Measurements from ENCODE around the gene CTNND1. TPM values are rescaled to one million over a fixed set of nuclear protein-coding genes. Genes with fewer than 3 reads are reported as not detected.
A peak's percentile ranks its signal among the peaks of the same experiment; 100 is the strongest.

CTNND1 gene
- total RNA-seq, 1 donor = 140 TPM

GRCh38 chr11:57735619-57736298 is 25.8 kb upstream of the CTNND1 start:
- TF ChIP-seq CTCF (IDR thresholded peaks at IDR 0.05; ENCODE audit: extremely low read depth, low read depth, low read length) = no peak
- peaks cover 16% of the 10 kb centered on the region for H3K36me3 ChIP-seq (ENCODE audit: insufficient read depth, low read length)
- no peaks in the 10 kb centered on the region for H3K9me3 ChIP-seq (ENCODE audit: low read depth, low read length)
- no peak overlapping the region for H3K4me3 ChIP-seq (ENCODE audit: insufficient read depth, low read length)
- no peaks in the 10 kb centered on the region for H4K20me1 ChIP-seq (ENCODE audit: insufficient read depth, low read length)
- no peaks in the 10 kb centered on the region for H3K27me3 ChIP-seq (ENCODE audit: insufficient read depth, low read length)
- no peak overlapping the region for H2AFZ ChIP-seq (ENCODE audit: low read length)
- H3K4me2 ChIP-seq (ENCODE audit: insufficient read depth, low read length) = no peak overlapping the region
- DNase-seq (ENCODE audit: insufficient read length, low spot score, missing footprints) = no peak
- H3K79me2 ChIP-seq (ENCODE audit: insufficient read depth, low read length) = peaks cover 40% of the 10 kb centered on the region
- no peak overlapping the region for H3K27ac ChIP-seq (ENCODE audit: low read depth, low read length)
- no peaks in the 10 kb centered on the region for H3K4me1 ChIP-seq (ENCODE audit: insufficient read depth, low read length)

- Histone ChIP-seq H3K4me3 (ENCODE audit: insufficient read depth, low read length) (peak within 1 kb of the TSS; percentile 98), H4K20me1 (ENCODE audit: insufficient read depth, low read length) (peaks cover 9% of the 10 kb centered on the region), H3K4me2 (ENCODE audit: insufficient read depth, low read length) (peak within 1 kb of the TSS; percentile 96), H3K9me3 (ENCODE audit: low read depth, low read length) (no peaks in the 10 kb centered on the region), H3K27me3 (ENCODE audit: insufficient read depth, low read length) (no peaks in the 10 kb centered on the region), H2AFZ (ENCODE audit: low read length) (peak within 1 kb of the TSS; percentile 97), H3K79me2 (ENCODE audit: insufficient read depth, low read length) (peaks cover 41% of the 10 kb centered on the region), H3K27ac (ENCODE audit: low read depth, low read length) (peak within 1 kb of the TSS; percentile 93), H3K36me3 (ENCODE audit: insufficient read depth, low read length) (peaks cover 44% of the 10 kb centered on the region), H3K4me1 (ENCODE audit: insufficient read depth, low read length) (peaks cover 10% of the 10 kb centered on the region)
- TF ChIP-seq CTCF (IDR thresholded peaks at IDR 0.05; ENCODE audit: extremely low read depth, low read depth, low read length) = no peak
- peak; percentile 98 for DNase-seq (ENCODE audit: insufficient read length, low spot score, missing footprints)
These were observed 20.2 kb upstream of the CTNND1 start, which contains the start of gene SELENOH for GRCh38 chr11:57741132-57742086. Gene SELENOH (plus strand): TSS chr11:57741491. CDS start chr11:57741596, 105 bp downstream.

- no peak for TF ChIP-seq CTCF (IDR thresholded peaks at IDR 0.05; ENCODE audit: extremely low read depth, low read depth, low read length)
- no peaks in the 10 kb centered on the region for H3K9me3 ChIP-seq (ENCODE audit: low read depth, low read length)
- H3K4me1 ChIP-seq (ENCODE audit: insufficient read depth, low read length) = peaks cover 10% of the 10 kb centered on the region
- H3K4me2 ChIP-seq (ENCODE audit: insufficient read depth, low read length) = peak overlapping the region; percentile 96
- H3K4me3 ChIP-seq (ENCODE audit: insufficient read depth, low read length) = peak overlapping the region; percentile 98
- peak overlapping the region; percentile 93 for H2AFZ ChIP-seq (ENCODE audit: low read length)
- peaks cover 38% of the 10 kb centered on the region for H3K79me2 ChIP-seq (ENCODE audit: insufficient read depth, low read length)
- no peak for DNase-seq (ENCODE audit: insufficient read length, low spot score, missing footprints)
- peaks cover 49% of the 10 kb centered on the region for H3K36me3 ChIP-seq (ENCODE audit: insufficient read depth, low read length)
- peaks cover 9% of the 10 kb centered on the region for H4K20me1 ChIP-seq (ENCODE audit: insufficient read depth, low read length)
- H3K27ac ChIP-seq (ENCODE audit: low read depth, low read length) = peak overlapping the region; percentile 93
- H3K27me3 ChIP-seq (ENCODE audit: insufficient read depth, low read length) = no peaks in the 10 kb centered on the region
These were observed 19.5 kb upstream of the CTNND1 start for GRCh38 chr11:57742087-57742452.

GRCh38 chr11:57744357-57744756 is 17.2 kb upstream of the CTNND1 start:
- H3K27me3 ChIP-seq (ENCODE audit: insufficient read depth, low read length) = no peaks in the 10 kb centered on the region
- H3K36me3 ChIP-seq (ENCODE audit: insufficient read depth, low read length) = peaks cover 33% of the 10 kb centered on the region
- H4K20me1 ChIP-seq (ENCODE audit: insufficient read depth, low read length) = peaks cover 9% of the 10 kb centered on the region

More at GRCh38 chr11:57744357-57744756, 17.2 kb upstream of the CTNND1 start:
- no peak overlapping the region for H3K27ac ChIP-seq (ENCODE audit: low read depth, low read length)
- no peak overlapping the region for H3K4me2 ChIP-seq (ENCODE audit: insufficient read depth, low read length)
- no peak overlapping the region for H3K4me3 ChIP-seq (ENCODE audit: insufficient read depth, low read length)
- H3K9me3 ChIP-seq (ENCODE audit: low read depth, low read length) = no peaks in the 10 kb centered on the region
- H3K4me1 ChIP-seq (ENCODE audit: insufficient read depth, low read length) = peaks cover 10% of the 10 kb centered on the region
- TF ChIP-seq CTCF (IDR thresholded peaks at IDR 0.05; ENCODE audit: extremely low read depth, low read depth, low read length) = no peak
- H2AFZ ChIP-seq (ENCODE audit: low read length) = no peak overlapping the region
- peaks cover 33% of the 10 kb centered on the region for H3K79me2 ChIP-seq (ENCODE audit: insufficient read depth, low read length)
- DNase-seq (ENCODE audit: insufficient read length, low spot score, missing footprints) = no peak

Data from osteoblast (primary cell).